GM19099 (cell line): ENCODE data around the gene TUBA4B.
A peak's percentile ranks its signal among the peaks of the same experiment; 100 is the strongest.

Experiments
- POLR2A ChIP-seq: IDR thresholded peaks from 3 replicates; pipeline ENCODE4 v1.6.1; 2011; ENCODE audit warnings: low read depth; ENCODE audit not compliant: insufficient read length; ENCODE audit errors: extremely low read depth

Gene TUBA4B

DNA sequence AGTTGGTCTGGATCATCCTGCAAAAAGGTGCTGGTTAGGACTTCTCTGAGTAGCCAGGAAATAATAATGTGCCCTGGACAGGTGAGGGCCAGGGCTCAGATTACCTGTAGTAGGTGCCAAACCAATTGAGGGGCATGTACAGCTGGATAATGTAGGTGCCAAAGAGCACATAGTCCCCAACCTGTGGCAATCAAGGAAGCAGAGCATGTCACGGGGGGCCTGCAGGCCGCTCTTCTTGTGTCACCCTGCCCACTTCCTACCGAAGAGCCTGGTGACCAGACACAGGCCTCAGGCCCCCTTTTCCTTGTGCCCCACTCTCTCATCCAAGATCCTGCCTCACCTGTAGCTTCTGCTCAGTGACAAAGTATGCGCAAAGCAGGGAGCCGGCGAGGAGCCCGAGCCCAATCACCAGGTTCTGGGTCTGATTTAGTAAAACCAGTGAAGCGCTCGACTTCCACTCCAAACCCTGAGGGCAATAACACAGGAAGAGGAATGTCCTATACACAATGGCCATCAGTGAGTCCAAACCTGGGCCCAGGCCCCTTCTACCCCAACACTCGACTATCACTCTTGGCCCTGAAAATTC, 39.5 kb upstream of the TUBA4B start:
- no peak for TF ChIP-seq POLR2A

DNA sequence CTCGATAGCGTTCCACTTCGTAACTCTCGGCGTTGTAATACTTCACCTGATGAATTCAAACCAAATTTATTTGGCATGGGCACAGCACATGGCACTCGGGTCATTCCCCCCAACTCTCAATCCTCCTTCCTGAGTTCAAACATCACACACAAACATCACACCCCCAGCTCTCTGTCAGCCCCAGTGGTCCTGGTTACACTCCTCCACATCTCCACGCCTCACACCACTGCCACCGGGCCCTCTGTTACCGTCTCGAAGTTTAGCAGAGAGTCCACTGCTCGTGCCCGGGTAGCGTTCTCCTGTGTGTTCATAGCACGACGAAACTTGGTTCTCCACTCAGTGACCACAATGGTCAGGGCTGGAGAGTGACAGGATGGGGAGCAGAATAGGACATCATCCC, 38.9 kb upstream of the TUBA4B start:
- TF ChIP-seq POLR2A, result no peak

DNA sequence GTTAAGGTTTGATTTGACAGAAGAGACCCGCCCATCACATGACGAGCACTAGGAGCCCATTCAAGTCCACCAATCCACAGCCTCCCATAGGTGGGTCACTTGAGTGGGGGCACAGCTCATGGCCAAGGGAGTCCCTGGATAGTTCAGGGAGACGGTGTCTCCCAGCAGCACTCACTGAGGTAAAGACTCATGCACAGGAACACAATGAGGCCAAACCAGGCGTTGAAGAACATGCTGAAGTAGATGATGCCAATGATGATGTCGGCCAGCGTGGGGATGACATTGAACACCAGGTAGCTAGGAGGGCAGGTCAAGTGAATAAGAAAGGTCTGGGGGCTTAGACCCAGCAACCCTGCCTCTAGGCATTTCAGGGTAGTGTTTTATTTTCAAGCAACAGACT, 38.3 kb upstream of the TUBA4B start:
- TF ChIP-seq POLR2A, result no peak

DNA sequence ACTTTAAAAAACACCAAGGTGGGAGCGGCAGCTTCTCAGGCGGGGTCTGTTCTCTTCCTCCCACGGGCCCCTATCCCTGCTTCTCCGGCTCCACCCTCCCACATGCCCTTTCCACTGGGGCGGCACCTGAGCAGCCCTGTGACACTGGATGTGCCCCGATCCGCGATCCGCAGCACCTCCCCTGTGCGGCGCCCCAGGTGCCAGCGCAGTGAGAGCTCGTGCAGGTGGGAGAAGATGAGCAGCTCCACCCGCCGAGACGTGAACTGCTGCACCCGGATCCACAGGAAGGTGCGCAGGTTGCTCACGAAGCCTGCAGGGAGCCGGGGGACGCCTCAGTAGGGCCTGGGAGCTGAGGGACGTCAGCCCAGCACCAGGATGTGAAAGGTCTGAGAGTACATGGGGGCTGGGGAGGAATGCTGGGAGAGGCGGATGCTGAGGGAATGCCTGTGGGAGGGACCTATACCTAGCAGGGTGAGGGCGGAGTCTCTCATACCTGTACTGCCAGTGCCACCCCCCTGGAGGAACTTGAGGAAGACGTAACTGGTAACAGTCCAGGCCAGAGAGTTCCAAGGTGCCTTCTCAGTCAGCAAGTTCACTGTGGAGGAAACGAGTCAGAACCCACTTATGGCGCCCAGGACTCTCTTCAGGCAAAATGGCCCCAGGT, 37.0 kb upstream of the TUBA4B start:
- TF ChIP-seq POLR2A, result no peak

GRCh38 chr2:219216535-219216915, 36.5 kb upstream of the TUBA4B start:
- no peak for TF ChIP-seq POLR2A

DNA sequence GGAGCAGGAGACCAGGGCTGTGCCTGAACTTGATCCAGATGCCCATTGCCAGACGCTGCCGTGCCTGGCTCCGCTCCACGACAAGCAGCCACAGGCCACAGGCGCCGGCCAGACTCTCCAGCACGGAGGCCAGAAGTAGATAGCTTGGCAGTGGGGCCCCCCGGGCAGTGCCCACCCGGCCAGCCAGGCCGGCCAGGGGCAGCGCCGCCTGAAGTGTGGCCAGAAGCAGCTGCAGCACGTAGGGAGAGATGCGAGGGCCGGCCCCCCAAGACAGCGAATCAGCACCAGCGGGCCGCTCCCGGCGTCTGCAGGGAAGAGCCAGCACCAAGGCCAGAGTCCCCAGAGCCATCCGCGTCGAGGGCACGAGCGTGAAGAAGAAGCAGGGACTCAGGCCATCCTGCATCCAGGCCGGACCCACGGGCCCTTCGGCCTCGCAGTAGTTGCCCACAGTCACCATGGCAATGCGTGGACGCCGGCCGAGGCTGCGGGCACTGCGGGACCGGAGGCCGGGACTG, 34.8 kb upstream of the TUBA4B start:
- no peak for TF ChIP-seq POLR2A

DNA sequence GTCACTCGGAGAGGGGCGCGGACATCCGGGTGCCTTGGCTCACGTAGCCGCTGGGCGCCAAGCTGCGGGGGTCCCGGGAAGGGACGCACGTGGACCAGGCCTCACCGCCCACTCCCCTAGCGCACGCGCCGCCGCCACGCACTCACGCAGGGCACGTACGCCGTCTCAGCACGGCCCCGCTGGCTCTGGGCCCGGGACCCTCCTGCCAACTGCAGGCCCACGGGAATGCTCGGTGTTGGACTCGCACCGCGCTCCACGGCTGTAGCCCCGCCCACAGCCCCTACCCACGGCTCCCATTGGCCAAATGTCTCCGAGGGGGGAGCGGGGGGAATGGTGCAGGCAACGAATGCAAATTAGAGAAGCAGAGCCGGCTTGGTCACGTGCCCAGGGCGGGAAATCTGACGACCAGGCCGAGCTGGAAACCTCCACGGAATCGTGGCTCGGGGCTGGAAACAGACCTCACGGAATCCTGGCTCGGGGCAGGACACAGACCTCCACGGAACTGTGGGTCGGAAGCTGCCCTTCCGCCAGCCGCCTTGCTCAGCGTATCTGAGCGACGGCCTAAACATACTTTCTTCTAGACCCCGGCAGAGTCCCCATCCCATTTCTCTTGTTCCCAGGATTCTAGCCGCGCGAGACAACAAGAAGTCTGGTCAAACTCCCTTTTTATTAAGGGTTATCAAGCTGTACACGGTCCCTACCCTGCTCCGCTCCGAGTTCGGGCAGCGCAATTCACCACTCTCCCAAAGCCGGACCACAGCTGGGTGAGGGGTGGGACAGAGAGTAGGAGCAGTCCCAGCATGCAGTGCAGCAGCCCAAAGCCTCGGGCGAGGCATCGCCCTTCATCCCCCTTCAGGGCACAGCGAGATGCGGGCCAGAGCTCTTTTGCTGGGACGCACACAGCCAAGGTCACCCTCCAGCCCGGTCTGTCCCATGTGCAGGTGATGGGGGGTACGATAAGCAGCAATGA, 34.0 kb upstream of the TUBA4B start, which contains the start of gene ABCB6:
Gene ABCB6, minus strand, starts transcription at position 227 of the 970 bp plus-strand sequence. CDS start 285 bp downstream, outside the sequence.
- TF ChIP-seq POLR2A, result peak; percentile 79

DNA sequence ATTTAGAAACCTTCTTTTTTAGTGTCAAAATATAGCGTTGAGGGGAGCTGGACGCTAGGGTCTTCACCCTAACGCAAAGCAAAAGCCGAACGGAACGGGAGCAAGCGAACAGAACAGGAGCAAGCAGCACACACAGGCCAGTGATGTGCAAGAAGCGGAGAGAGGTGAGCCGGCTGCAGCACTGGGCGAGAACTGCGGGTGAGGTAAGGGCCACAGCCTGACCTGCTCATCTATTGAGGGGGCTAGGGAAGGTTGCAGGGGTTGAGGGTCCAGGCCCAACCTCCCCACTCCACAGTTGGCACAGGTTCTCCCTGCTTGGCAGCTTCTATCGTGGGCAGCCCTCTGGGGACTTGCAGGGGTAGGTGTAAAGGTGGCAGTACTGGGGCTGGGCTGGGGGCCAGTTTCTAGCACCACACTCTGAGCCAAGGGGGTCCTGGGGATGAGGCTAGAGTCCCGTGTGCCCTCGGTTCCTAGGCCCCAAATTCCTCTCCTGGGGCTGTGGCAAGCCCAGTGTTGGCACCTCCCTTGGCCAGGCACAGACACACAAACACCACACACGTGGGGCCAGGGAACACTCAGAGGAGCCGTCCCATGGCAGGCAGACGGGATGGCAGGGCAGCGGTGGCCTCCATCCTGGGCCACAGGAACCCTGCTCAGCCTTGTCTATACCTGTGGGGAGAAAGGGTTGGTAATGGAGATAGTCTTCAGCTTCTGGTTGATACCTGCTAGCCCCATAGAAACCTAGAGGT, 33.1 kb upstream of the TUBA4B start:
- TF ChIP-seq POLR2A, result no peak

DNA sequence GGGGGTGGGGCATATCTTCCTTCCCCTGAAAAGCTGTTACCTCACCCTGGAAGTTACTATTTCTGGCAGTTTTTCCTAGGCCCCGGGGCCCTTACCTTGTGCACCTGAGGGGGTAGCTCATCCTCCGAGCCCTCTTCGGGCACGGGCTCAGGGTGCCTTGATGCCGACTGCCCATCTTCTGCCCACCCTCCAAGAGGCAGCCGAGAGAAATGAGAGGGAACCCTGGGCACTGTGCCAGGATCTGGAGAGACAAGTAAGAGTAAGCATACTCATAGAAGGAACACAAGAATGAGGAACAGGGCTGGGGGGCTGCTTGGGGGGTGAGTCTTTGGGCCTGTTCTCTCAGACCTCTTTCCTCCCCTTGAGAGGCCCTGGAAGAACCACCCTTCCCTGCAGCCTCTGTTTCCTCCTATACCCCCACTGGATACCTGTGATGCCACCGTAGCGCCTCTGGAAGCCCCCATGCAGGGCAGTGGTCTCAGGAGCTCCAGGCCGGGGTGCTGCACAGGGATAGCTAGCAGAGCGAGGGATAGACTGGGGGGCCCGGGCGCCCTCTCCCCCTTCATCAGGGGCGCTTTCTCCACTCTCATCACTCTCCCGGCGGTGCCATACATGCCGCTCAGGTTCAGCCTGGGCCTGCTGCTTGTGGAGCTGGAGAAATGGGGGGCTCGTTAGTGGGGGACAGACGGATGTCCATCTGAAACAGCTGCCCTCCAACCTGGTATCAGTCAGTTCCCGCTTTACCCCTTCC, 32.2 kb upstream of the TUBA4B start:
- no peak for TF ChIP-seq POLR2A

DNA sequence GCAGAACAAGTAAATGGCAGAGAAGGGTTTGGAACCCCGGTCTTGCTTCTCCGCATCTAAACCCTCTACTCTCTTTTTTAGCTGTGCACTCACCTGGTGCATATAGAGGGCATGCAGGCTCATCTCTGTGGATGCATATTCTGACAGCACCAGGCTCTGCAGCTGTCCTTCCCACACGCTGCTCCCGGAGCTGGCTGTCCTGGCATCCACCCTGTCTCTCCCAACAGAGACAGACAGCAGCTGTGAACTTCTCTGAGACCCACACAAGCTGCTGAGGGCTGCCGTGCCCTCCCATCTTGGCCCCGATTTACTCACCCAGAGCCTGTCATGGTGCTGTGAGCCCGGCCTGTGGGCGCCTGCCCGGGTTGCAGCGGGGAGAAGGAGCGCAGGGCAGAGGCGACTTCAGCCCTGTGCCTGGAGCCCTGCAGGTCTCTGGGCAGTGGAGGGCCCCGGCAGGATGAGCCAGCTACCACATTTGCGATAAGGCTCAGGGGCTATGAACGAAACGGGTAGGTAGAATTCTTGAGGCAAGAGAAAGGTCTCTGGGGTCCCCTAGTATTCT, 31.0 kb upstream of the TUBA4B start:
- no peak for TF ChIP-seq POLR2A

- TF ChIP-seq POLR2A, result no peak
Measured at GRCh38 chr2:219223831-219224610, 29.0 kb upstream of the TUBA4B start.

DNA sequence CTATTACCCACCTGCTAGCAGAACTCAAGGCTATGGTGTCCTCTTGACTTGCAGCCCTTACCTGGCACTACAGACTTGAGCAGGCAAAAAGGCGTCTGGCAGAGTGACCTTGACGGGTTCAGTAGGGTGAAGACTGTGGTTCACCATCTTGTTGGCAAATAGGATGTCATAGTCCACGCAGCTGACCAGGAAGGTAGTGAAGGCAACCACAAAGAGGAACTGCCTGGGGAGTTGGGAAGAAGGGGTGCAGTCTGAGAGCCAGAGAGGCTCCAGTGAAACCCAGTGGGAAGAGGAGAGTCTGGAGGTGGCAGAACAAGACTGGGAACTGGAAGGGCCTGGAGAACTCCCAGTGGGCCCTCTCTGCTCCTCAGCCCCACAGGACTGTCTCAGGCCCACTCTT, 27.7 kb upstream of the TUBA4B start:
- TF ChIP-seq POLR2A, result no peak
